ENCODE data around the gene PRDM5. TPM values are rescaled to one million over a fixed set of nuclear protein-coding genes. Genes with fewer than 3 reads are reported as not detected.

The PRDM5 gene
- total and polyA plus RNA-seq, 2 of the 13 experiments (the other 11 are each of a cell fraction or from before 2014, with no cell fraction given): not detected

DNA sequence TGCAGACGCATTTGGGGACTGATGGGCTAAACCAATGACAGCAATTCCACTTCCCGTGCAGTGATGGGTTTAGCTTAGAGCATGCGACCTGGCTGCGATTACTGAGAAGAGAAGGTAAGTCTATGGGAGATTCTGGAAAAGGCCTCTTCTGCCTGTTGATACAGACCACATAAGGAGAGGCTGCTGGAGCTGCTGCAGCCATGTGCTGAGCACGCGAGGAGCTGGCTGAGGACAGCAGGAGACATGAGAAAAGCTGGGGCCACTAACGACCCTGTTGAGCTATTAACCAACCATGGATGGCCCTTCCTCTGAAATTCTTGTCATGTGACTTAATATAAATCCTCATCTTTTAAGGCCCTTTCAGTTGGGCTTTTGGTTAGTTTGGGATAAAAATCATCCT, 199.9 kb downstream of the PRDM5 start:
- DNase-seq (ENCODE audit: low spot score) (no peak), FAIRE-seq (no peak), ATAC-seq (no peak)
- Histone ChIP-seq H3K9me3 (ENCODE audit: low read length) (no peaks in the 10 kb centered on the region), H4K20me1 (ENCODE audit: insufficient read depth, low read length) (no peaks in the 10 kb centered on the region), H3K36me3 (replicated peaks in 1 of 2; ENCODE audit: control insufficient read depth in 1 of 2, insufficient read depth in 2 of 2, low read length in 2 of 2) (no peaks in the 10 kb centered on the region), H3K27me3 (ENCODE audit: control insufficient read depth in 1 of 2, insufficient read depth in 2 of 2, low read length in 2 of 2) (no peaks in the 10 kb centered on the region), H2AFZ (ENCODE audit: low read length) (no peak overlapping the region), H3K4me1 (ENCODE audit: insufficient read depth, low read length) (no peaks in the 10 kb centered on the region), H3K4me3 (replicated peaks in 1 of 3; ENCODE audit: insufficient read depth in 1 of 3, low read depth in 2 of 3, low read length in 3 of 3) (no peak overlapping the region), H3K27ac (ENCODE audit: extremely low read length, insufficient read depth, low read length) (no peak overlapping the region), H3K79me2 (ENCODE audit: insufficient read depth, low read length) (no peaks in the 10 kb centered on the region), H3K4me2 (ENCODE audit: low read depth, low read length) (no peak overlapping the region), H3K9ac (ENCODE audit: insufficient read depth, low read depth, low read length) (no peak overlapping the region)
- no peak for TF ChIP-seq ZNF382 (CRISPR knock-in tag; IDR thresholded peaks at IDR 0.05; ENCODE audit: borderline replicate concordance)
- TF ChIP-seq ARNT2 (CRISPR knock-in tag; IDR thresholded peaks at IDR 0.05; ENCODE audit: low read depth): no peak
- TF ChIP-seq, protein P1, sequence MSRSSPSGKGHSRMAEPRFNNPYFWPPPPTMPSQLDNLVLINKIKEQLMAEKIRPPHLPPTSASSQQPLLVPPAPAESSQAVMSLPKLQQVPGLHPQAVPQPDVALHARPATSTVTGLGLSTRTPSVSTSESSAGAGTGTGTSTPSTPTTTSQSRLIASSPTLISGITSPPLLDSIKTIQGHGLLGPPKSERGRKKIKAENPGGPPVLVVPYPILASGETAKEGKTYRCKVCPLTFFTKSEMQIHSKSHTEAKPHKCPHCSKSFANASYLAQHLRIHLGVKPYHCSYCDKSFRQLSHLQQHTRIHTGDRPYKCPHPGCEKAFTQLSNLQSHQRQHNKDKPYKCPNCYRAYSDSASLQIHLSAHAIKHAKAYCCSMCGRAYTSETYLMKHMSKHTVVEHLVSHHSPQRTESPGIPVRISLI (CRISPR knock-in tag; IDR thresholded peaks at IDR 0.05; ENCODE audit: borderline replicate concordance): no peak
- TF ChIP-seq STAG1 (CRISPR knock-in tag; IDR thresholded peaks at IDR 0.05): no peak
- TF ChIP-seq TBX2 (CRISPR knock-in tag; IDR thresholded peaks at IDR 0.05; ENCODE audit: borderline replicate concordance): no peak
- no peak for TF ChIP-seq NFIC (IDR thresholded peaks at IDR 0.05; ENCODE audit: low read length)
- TF ChIP-seq, protein P2, sequence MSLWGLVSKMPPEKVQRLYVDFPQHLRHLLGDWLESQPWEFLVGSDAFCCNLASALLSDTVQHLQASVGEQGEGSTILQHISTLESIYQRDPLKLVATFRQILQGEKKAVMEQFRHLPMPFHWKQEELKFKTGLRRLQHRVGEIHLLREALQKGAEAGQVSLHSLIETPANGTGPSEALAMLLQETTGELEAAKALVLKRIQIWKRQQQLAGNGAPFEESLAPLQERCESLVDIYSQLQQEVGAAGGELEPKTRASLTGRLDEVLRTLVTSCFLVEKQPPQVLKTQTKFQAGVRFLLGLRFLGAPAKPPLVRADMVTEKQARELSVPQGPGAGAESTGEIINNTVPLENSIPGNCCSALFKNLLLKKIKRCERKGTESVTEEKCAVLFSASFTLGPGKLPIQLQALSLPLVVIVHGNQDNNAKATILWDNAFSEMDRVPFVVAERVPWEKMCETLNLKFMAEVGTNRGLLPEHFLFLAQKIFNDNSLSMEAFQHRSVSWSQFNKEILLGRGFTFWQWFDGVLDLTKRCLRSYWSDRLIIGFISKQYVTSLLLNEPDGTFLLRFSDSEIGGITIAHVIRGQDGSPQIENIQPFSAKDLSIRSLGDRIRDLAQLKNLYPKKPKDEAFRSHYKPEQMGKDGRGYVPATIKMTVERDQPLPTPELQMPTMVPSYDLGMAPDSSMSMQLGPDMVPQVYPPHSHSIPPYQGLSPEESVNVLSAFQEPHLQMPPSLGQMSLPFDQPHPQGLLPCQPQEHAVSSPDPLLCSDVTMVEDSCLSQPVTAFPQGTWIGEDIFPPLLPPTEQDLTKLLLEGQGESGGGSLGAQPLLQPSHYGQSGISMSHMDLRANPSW (CRISPR knock-in tag; IDR thresholded peaks at IDR 0.05; ENCODE audit: borderline replicate concordance): no peak
- TF ChIP-seq TARDBP (CRISPR knock-in tag; IDR thresholded peaks at IDR 0.05): no peak
- TF ChIP-seq SUZ12 (IDR thresholded peaks at IDR 0.05; ENCODE audit: low read depth, low read length): no peak
- TF ChIP-seq, protein P3, sequence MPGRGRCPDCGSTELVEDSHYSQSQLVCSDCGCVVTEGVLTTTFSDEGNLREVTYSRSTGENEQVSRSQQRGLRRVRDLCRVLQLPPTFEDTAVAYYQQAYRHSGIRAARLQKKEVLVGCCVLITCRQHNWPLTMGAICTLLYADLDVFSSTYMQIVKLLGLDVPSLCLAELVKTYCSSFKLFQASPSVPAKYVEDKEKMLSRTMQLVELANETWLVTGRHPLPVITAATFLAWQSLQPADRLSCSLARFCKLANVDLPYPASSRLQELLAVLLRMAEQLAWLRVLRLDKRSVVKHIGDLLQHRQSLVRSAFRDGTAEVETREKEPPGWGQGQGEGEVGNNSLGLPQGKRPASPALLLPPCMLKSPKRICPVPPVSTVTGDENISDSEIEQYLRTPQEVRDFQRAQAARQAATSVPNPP (CRISPR knock-in tag; IDR thresholded peaks at IDR 0.05): no peak
- no peak for TF ChIP-seq ZNF616 (CRISPR knock-in tag; IDR thresholded peaks at IDR 0.05; ENCODE audit: low read depth)
- in situ Hi-C loops (cut with HindIII; ENCODE audit: extremely low pct_ligation_motif_present, low pct_unique_long_range_greater_than_20kb) (no loop called here), intact Hi-C loops (cut with micrococcal nuclease; ENCODE audit: unreplicated experiment) (no loop called here)
- WGBS (ENCODE audit: low lambda C conversion rate): 21% methylated on average over 7 of the region's 7 CpGs
- no TSS peak for BruUV-seq (replicated peaks)
- ChIA-PET POLR2A (no interaction called here), CTCF (ENCODE audit: low intra/inter-chr PET ratio, low total read pairs) (no interaction called here)
